ENCODE measurements around the gene HDAC11.
"Not testable (repeated sequence)": the region's sequence is repeated elsewhere in the genome, so short reads cannot be mapped to it uniquely, and the experiment has no call there.

Gene HDAC11

DNA sequence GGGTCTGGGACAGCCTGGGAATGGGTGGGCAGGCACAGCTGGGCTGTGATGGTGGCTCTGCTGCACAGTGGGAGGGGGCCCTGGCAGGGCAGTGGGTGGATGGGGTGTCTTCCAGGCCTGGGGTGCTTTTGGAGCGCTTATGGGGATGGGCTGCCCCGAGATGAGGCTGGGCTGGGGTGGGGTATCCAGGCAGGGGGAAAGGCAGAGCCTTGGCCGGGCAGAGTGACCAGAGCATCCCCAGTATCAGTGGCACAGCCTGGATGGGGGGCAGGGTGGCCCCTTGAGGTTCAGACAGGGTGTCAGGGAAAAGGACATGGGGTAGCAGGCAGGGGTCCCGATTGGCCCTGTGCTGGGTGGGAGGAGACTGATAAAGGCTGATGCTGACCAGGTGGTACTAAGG lies 26.6 kb downstream of the HDAC11 start:
- in situ Hi-C loops (cut with MboI; ENCODE audit: low sequenced_read_pairs), result no loop called here

DNA sequence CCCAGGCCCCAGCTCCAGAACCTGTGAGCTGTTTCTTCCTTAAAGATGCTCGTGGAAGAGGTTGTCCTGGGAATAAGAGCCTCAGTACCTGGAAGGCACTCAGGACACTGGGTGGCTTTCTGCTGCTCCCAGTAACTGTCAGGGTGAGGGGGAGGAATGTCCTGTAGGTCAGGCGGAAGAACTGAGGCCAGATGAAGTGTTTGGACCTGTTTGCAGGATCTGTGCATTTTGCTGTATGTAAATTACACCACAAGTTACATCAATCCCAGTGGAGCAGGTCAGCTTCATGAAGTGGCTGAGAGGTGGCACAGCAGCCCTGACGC lies 27.1 kb downstream of the HDAC11 start:
- in situ Hi-C loops (cut with MboI; ENCODE audit: low sequenced_read_pairs), result no loop called here

DNA sequence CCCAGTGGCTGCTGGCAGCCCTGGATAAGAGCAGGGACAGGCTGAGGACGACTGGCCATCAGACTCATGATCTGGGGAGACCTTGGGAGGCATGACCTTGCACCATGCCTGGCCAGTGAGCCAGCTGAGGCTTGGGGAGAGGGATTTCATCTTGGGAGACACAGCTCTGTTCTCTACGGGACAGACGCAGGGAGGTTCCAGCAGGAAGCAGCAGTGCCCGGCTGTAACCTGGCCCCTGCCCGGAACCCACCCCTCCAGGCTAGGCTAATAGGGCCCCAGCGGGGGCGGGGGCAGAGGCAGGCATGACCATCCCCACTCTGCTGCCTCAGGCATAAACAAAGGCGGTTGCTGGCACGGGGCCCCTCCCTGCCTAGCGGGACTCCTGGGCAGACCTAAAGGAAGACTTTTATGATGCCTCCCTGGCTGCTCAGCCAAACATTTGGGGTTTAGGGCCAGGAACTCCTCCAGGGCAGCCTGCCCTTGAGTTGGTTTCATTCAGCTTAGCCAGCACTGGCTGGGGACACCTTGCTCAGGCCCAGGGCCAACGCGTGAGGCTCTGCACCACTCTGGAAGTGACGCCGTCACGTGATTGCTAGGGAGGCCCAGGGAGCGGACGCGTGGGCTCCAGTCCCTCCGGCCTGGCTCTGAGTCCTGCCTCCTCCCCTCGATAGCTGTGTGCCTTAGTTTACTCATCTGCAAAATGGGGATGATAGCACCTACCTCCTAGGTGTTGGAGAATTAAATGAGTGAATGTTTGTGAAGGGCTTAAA lies 27.6 kb downstream of the HDAC11 start:
- in situ Hi-C loops (cut with MboI; ENCODE audit: low sequenced_read_pairs), result no loop called here

DNA sequence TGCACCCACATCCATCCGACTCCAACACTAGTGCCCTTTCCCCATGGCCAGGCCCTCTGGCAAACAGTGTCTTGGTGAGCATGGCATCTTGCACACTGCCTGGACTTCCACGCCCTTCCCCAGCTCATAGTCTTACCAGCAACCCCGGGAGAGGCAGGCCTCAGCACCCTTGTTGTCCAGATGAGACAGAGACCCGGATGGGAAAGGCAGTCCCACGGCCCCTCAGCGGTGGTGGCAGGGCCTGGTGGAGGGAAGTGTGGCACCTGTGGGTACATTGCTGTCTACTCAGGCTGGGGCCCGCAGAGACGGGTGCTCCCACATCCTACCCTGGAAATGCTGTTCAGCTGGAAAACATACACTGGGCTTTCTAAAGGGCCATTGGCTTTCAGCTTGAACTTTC lies 28.4 kb downstream of the HDAC11 start:
- in situ Hi-C loops (cut with MboI; ENCODE audit: low sequenced_read_pairs), result no loop called here

DNA sequence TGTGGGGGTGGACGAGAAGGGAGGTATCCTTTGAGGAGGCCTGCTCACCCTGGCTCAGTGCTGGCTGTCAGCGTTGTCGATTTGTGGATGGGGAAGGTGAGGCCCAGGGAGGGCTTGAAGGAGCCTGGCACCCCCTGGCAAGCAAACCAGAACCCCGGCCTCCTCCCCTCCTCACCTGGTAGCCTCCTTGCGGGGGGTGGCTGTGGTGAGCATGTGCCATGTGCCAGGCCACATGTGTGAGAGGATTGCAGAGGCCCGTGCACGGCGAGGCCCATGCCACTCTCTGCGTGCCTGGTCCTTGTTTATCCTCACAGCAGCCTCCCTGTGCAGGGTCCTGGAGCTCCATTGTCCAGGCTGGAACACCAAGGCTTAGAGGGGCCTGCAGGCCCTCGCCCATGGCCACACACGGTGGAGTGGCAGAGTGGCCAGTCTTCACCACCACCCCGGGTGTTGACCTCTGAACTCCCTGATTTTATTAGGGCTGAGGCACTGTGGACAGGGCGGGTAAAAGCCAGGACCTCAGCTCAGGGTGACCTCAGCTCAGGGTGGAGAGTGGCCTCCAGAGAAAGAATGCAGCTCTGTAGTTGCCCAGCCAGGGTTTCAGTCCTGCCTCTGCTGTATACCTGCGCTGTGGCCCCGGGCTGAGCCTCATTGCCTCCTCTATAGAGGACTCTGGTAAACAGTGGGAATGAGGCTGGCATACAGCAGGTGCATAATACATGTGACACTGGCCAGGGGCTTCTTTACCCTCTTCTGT lies 29.1 kb downstream of the HDAC11 start:
- in situ Hi-C loops (cut with MboI; ENCODE audit: low sequenced_read_pairs), result no loop called here

DNA sequence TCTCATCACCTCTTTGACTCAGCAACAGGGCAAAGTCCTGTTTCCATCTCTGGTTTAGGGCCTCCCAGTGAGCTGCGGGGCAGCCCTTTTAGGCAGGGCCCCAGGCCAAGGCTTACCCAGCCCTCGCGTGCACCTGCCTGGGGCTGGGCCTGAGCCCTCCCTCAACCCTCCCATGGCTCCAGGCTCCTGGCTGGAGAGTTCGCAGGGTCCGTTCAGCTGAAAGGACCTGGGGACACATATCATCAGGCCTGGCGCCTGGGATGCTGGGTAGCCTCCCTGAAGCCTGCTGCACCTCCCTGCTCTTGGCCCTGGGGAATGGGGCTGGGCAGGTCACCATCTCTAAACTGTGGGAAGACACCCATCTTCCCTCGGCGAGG lies 29.7 kb downstream of the HDAC11 start:
- in situ Hi-C loops (cut with MboI; ENCODE audit: low sequenced_read_pairs), result no loop called here

DNA sequence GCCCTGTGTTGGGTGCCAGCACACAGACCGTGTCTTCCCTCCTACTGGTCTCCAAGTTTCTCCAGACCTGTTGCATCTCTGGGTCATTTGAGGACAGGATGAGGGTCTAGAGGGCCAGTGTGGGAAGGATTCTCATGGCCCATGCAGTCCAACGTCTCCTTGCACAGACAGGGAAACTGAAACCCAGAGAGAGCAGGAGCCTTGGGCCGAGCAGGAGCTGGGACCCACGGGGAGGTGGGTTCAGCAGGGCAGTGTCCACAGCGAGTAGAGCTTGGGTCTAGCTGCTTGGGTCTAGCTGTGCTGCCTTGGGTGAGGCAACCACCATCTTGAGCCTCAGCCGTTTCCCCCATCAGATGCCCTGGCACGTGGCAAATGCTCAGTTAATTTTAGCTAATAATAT lies 32.3 kb downstream of the HDAC11 start:
- in situ Hi-C loops (cut with MboI; ENCODE audit: low sequenced_read_pairs), result no loop called here

DNA sequence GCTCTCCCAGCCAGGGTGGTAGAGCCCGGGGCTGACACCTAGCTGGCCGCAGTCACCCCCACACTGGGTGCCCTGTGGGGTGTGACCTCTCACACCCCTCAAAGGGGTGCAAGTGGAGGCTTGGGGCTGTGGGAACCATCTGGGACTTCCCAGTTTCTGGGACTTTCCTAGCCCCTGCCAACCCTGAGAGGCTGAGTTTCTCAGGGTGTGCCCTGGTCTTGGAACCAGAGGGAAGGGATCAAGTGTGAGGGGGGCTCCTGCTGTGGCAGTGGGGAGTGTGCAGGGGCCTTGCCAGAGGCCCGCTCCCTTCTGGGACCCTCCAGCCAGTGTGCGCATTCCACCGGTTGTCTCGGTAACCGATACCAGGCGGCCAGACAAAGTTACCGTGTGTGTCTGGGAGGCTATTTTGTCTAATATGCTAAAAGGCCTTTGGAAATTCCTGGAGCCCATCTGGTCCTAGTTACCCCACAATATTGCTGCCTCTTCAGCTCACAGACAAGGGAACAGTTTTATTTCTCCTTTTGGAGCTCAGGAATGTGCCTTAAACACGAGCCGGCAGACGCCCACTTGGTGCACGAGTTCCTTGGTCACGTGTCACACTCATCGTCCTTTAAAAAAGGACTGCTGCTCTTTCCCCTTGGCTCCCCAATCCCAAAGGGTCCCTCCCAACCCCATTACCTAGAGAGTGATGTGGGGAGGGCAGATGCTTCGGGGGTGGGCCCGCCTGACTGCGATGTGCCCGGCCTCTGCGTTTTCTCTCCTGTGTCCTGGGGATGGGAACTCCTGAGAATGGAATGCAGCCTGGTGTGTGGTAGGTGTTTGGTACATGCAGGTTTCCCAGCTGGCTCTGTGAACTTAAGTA lies 33.2 kb downstream of the HDAC11 start:
- in situ Hi-C loops (cut with MboI; ENCODE audit: low sequenced_read_pairs), result no loop called here

DNA sequence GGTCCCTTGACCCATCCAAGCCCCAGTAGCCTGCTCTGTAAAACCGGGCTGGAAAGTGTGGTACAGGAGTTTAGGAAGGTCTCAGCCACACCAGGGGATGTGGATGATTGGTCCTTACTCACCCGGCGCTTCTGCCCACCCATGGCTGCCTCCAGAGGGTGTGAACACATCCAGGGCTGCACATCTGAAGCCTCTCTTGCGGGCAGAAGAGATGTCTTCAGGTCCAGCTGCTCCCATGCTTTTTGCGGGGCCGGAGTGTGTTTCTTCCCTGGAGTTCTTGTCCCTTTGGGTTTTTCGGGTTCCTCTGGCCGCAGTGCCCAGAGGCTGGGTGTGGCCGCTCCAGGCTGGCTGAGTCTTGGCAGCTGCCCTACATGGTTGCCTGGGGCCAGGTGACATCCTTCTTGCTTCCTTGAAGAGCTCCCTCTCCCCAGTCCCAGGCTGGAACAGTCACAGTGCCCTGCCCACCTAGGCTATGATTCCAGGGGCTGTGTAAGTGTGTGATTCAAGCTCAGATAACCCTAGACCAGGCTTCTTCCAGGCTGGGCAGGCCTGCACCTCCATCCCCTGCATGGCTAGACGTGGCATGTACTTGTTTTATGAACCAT lies 33.9 kb downstream of the HDAC11 start:
- in situ Hi-C loops (cut with MboI; ENCODE audit: low sequenced_read_pairs), result no loop called here

DNA sequence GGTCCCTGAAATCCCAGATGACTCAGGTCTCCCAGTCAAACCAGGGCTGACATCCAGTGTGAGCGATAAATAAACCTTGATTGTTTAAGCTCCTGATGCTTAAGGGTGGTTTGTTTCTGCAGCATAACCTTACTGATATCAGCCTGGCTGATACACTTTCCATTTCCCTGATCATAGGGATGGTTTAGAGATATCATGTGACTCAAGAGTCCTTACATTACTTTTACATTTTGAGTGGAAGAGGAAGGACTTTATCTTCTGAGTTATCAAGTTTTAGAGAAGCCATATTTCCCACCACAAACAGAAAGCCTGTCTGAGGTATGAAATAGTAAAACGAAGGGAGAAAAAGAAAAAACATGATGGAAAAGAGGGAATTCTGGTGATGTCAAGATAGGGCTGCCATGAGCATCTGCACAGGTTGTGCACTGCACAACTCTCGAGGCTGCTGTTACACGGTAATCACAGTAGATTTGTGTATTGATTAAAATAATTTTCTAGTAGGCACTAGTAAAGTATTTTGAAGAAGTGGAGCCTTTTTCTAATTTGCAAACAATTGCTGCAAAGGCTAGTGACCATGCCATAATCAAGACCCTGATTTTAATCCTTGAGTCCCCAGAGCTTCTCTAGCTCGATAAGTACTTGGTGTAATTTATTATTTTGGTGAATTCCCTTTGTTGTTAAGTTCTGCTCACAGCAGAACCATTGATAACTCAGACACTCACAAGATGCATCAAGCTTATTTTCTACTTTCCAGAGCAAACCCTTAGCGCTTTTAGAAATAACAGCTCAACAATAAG lies 34.7 kb downstream of the HDAC11 start:
- in situ Hi-C loops (cut with MboI; ENCODE audit: low sequenced_read_pairs), result no loop called here

DNA sequence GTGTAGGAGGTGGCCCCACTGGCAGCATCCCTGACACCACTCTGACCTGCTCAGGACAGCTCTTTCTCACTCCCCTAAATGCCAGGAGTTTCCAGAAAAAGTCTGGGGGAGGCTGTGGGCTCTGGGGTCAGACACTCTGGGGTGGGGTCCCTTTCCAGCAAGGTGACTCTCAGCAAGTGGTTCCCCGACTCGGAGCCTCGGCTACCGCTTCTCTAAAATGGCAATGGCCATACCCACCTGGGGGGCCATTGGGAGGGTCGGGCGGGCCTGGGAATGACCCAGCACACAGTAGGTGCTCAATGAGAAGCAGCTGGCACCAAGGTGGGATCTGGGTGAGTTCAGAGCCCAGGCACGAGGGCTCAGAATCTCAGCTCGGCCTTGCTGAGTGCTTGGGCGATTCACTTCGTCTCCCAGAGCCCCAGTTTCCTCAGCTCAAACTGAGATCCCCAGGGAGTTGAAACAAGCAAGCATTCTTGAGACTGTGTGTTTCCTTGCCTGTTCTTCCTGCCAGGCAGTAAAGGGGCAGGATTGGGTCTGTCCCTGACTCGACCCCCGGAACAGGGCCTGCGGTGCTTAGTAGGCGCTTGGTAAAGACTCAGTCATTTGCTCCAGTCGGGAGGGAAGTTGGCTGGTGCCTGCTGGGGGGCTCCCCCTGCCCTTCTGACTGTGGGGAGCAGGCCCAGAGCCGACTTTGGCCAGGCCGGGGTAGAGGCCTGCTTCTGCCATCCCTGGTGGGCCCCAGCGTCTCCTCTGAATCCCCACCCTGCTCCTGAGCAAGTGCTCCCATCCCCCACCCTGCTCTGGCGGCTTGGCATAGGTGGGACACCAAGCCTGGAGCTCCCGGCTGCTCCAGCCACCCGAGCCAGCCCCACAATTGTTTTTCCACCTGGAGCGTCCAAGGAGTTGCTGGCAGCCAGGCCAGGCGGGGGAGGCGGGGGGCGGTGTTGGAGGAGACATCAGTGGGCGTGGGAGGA lies 36.0 kb downstream of the HDAC11 start:
- in situ Hi-C loops (cut with MboI; ENCODE audit: low sequenced_read_pairs), result no loop called here

DNA sequence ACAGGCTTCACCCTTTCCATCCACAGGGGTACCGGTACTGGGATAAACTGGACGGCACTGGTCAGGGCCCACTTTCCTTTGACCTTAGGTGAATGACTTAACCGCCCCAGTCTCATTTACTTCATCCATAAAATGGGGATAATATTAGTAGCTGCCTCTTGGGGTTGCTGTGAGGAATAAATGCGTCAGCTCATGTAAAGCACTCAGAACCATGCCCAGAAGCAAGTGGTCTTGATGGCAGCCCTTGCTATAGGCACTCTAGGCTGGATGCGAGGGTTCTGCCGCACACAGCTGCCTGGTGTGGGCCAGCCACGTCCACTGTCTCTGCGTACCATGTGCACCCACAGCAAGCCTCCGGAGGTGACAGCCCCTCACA lies 36.6 kb downstream of the HDAC11 start:
- in situ Hi-C loops (cut with MboI; ENCODE audit: low sequenced_read_pairs), result no loop called here

DNA sequence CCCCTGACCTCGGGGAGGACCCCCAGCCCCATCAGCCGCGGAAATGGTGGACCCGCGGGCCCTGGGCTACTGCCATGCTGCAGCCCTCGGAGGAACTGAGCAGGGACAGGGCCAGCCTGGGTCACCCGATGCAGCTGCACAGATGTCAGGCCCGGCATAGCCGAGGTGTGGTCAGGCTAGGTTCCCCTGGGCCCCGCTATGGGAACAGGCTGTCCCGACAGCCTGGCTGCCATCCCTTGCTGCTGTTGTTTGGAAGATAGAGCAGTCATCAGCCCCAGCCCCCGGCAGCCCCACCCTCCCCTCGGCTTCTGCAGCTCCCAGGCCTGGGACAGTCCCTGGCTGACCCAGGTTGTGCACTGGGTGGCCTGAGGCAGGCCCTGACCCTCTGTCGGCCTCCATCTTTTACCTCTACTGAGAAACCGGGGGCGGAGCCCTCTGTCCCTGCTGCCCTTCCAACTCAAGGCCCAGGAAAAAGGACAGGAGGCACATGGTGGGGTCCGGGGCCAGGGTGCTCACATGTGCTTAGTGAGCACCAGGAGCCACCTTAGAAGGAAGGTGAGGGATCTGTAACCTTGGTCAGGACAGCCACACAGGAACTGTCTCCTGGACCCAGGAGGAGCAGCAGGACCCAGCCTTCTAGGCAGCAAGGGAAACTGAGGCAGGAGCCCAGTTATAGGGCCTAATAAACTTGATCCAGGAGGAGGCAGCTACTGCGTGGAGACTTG lies 37.3 kb downstream of the HDAC11 start:
- in situ Hi-C loops (cut with MboI; ENCODE audit: low sequenced_read_pairs), result no loop called here

DNA sequence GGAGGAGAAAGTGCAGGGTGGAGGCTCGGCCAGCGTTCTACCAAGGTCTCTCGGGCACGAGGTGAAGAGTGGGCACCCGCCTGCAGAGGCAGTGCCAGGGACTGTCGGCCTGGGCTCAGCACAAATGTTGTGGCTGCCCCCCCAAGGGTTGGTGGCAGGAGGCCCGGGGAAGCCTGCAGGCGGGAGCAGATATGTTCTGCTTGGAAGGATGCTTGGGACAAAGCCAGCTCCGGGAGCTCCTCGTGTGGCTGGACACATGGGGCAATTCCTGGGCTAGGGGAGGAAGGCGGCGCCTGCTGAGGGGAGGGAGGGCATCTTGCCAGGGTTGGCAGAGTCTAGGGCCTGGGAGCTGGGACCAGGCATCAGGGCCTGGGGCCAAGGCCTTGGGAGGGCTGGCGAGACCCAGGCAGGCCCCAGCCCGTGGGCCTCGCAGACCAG lies 38.4 kb downstream of the HDAC11 start:
- in situ Hi-C loops (cut with MboI; ENCODE audit: low sequenced_read_pairs), result no loop called here

DNA sequence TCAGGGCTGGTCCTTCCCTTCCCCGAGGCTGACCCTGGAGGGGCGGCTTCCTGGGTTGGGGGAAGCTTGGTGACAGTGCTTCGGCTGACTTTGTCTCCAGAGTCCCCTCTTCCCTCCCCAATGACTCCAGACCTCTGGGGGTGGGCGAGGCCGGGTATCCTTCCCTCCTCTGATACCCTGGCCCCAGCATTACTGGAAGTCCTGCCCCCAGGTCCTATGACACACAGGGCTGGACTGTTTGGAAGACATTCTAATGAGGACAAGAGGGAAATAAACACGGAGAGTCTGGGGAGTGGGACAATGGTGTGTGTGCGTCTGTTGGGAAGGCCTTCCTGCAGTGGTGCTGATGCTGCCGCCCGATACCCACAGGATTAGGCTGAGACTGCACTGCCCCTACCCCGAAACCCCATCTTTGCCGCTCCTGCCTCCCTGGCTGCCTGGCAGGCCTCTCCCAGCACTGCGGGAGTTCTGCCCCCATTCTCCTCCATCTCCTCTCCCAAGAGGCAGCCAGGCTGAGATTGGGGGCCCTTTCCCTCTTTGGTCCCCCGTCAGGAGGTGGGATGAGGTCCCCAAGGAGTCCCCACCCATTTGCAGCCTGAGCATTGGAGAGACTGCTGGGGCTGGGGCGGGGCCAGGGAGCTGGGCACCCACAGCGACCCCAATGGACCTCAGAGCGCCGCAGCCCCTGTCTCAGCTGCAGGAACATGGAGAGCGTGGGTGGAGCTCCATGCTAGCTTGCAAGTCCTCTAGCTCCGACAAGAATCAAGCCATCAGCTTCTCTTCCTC lies 39.1 kb downstream of the HDAC11 start:
- in situ Hi-C loops (cut with MboI; ENCODE audit: low sequenced_read_pairs), result no loop called here

DNA sequence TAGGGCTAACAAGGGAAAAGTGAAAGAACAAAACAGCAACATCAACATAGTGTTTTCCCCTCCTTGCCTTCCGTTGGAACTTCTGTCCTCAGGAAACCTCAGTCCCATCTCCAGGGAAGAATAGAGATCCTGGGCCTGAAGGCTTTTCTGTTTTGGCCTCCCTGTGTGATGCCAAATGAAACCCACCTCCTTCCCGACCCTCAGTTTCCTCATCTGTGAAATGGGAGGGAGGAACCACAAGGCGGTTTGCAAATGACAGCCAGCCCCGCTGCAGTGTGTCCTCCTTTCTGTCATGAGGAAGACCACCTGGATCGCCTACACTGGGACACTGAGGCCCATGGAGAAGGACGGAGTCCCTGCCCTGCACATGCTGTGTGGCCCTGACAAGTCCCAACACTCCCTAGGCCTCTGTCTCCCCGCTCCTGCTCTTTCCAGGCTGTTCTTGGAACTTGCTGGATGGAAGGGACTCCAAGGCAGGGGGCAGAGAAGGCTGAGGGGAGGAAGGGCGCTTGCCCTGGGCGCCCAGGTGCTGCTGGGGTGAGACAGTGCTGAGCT lies 40.3 kb downstream of the HDAC11 start:
- in situ Hi-C loops (cut with MboI; ENCODE audit: low sequenced_read_pairs), result no loop called here

DNA sequence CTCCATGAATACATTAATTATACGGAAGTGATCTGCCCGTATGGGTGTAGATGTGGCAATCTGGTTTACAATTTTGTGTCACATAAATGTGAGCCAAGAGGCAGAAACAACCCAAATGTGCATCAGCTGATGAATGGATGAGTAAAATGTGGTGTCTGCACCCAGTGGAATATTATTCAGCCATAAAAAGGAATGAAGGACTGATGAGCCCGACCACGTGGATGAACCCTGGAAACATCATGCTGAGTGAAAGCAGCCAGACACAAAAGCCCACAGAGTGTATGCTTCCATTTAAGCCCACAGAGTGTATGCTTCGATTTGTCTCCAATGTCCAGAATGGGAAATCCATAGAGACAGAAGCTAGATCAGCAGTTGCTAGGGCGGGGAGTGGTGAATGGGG lies 41.2 kb downstream of the HDAC11 start:
- in situ Hi-C loops (cut with MboI; ENCODE audit: low sequenced_read_pairs), result no loop called here

DNA sequence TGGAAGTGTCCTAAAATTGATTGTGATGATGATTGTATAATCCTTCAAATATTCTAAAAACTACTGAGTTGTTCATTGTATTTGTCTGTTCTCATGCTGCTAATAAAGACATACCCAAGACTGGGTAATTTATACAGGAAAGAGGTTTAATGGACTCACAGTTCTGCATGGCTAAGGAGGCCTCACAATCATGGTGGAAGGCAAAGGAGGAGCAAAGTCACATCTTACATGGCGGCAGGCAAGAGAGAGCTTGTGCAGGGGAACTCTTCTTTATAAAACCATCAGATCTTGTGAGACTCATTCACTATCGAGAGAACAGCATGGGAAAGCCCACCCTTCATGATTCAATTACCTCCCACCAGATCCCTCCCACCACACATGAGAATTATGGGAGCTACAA lies 41.6 kb downstream of the HDAC11 start:
- in situ Hi-C loops (cut with MboI; ENCODE audit: low sequenced_read_pairs), result not testable (repeated sequence)

Measured in hTERT RPE-1 (cell line).